ENCODE results near the gene KCNQ2.

- TF ChIP-seq CTCF (IDR thresholded peaks at IDR 0.05) (no peak), POLR2A (IDR thresholded peaks at IDR 0.05) (no peak)
Observed at GRCh38 chr20:63472862-63473390, 471 bp upstream of the KCNQ2 start.
